ENCODE results near the gene TLCD1. TPM values are rescaled to one million over a fixed set of nuclear protein-coding genes. Genes with fewer than 3 reads are reported as not detected.

Gene TLCD1
- polyA plus RNA-seq (ENCODE audit: insufficient read length in 3 of 3) = 10 to 100 TPM; 17.0 to 21.0 (median 19.4) TPM

- DNase-seq (ENCODE audit: low read depth in 3 of 3, low spot score in 2 of 3) = no peak
Observed at GRCh38 chr17:28726226-28726626, at the start of gene TLCD1. TLCD1 (minus strand) TSS chr17:28726233; CDS start chr17:28726097, 136 bp downstream.

DNA sequence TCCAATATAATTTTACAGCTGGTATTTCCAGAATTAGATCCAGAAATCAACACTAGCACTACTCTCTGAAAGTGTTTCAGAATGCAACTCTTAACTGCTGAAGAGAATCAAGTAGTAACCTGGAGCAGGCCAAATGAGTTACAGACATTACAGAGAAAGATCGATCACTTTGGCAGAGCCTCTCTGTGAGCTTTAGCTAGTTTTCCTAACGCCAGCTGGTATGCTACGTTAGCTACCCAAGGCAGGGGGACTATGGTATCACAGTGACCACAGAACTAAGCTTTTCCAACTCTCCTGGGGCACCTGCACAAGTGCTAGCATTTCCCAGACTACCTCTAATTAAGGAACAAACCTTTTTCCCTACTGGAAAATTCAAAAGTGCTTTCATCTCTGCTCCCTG is 48.2 kb upstream of the TLCD1 start:
- DNase-seq (ENCODE audit: low read depth in 3 of 3, low spot score in 2 of 3) = no peak

- DNase-seq (ENCODE audit: low read depth in 3 of 3, low spot score in 2 of 3) = no peak
Observed at GRCh38 chr17:28773736-28774135, 47.7 kb upstream of the TLCD1 start.

- DNase-seq (ENCODE audit: low read depth in 3 of 3, low spot score in 2 of 3) = no peak
Observed at GRCh38 chr17:28765038-28765437, 39.0 kb upstream of the TLCD1 start.

GRCh38 chr17:28763804-28764266 is 37.8 kb upstream of the TLCD1 start:
- DNase-seq (ENCODE audit: low read depth in 3 of 3, low spot score in 2 of 3) = no peak

DNA sequence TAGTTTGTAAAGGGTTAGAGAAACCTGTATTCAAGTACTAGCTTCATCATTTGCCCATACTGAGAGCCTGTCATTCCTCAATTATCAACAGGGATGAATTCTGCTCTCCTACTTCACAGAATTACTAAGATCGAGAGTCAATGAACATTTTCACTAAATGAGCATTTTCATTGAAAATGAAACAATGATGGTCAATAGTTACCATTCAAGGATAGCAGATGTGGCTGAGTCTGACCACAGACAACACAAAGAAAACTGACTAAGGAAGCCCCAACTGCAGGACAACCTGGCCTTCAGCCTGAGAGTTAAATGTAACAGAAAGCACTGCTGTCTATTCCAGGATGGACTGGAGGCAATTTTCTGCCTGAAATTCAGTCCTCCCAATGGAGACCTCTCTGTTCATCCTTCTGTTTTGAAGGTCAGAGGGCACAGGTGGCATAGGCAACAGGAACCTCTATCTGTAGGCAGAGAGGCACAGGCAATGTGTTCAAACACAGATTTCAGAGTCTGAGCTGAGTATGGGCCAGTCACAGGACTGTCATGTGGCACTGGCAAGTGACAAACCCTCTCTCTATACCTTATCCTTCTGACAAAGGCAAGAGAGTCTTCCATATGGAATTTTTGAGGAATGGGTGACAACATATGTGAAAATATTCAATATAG is 37.2 kb upstream of the TLCD1 start:
- DNase-seq (ENCODE audit: low read depth in 3 of 3, low spot score in 2 of 3) = no peak

DNA sequence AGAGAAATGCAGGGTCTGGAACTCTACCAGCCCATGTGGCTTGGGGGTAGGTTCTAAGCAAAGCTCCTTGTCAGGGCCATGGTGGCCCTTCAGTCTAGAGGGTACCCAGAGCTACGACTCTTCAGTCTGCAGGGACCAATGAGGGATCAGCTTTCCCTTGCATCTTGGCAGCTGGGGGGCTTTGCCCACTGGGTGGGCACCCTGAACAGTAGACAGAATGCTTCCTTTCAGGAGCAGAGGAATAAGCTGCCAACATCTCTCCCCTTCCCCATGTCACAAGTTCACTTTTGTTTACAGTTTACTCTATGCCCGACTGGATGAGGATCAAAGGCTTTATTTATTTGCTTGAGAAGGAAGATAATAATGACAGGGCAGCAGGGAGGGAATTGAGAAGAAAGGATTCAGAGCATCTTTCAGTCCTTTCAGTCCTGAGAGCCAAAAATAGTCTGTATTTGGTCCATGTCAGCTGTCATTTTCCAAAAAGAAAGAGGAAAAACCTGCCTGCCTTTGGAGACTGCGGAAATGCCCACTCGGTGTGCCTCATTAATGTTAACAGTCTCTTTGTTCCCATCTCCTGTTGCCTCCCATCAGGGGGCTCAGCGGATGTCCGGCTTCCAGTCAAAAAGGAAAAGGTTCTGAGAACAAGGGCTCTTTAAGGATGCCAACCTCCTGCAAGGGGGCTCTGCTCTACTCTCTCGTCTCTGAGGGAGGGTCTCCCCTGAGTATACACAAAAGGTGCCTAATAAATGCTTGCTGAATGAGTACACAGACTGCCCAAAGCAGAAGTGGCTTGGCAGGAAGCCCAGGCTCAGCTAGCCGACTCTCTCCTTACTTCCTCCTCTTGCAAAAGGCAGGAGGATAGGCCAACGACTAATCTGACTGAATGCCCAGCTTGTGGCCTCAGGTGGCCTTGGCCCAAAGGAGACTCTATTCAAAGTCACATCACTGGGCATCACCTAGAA is 34.8 kb upstream of the TLCD1 start:
- no peak for DNase-seq (ENCODE audit: low read depth in 3 of 3, low spot score in 2 of 3)

DNA sequence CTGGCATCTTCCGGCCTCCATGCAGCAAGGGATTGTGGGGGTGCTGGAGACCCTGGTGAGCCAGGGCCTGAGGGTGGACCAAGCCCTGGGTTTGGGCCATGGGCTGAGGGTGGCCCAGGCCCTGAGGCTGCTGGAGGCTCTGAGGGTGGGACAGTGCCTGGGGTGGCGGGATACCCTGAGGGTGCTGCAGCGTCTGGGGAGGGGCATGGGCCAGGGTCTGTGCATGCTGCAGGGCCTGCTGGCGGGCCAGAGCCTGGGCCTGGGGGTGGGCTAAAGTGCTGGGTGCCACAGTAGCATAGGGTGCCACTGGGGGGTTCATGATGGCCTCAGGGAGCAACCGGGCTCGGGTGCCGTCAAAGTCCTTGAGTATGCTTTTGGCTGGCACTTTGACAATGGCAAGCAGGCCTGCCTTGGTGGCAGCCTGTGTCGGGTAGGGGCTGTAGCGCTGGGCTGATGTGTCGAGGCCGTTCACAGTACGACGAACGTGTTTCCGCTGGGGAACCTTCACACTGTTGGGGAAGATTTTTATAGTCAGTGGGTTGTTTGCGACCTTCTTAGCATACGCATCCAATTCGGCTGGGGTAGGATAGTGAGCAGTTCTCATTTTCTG is 33.3 kb upstream of the TLCD1 start:
- no peak for DNase-seq (ENCODE audit: low read depth in 3 of 3, low spot score in 2 of 3)

DNA sequence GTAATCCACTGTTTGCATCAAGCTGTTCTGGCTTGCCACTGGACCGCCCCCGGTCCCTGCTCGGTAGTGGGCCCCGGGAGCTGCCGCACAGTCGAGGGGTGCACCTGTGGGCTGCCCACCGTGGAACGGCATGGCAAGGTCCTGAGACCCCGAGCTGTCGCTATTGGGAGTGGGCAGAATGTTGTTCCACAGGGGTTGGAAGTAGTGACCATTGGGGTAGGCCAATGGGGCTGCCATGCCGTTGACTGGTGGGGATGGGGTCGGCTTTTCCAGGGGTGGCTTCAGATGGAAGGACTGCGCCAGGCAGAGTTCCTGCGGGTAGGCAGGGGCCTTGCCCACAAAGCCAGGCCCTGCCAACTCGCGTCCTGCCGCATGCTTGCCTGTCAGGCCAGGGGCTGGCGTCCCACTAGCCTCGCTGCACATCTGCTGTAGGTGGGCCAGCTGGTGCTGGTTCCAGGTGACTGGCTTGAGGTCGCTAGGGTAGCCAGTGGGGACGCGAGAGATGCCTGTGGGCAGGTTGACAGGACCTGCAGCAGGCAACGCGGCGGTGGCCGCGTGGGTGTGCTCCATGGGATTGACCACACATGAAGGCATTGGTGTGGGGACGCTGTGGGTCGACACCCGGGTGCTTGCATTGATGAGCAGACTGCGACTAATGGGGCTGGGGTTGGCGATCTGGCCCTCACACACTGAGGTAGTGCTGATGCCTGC is 32.5 kb upstream of the TLCD1 start:
- DNase-seq (ENCODE audit: low read depth in 3 of 3, low spot score in 2 of 3) = no peak

- no peak for DNase-seq (ENCODE audit: low read depth in 3 of 3, low spot score in 2 of 3)
Observed at GRCh38 chr17:28756049-28756804, 30.2 kb upstream of the TLCD1 start.

GRCh38 chr17:28755486-28755885 is 29.5 kb upstream of the TLCD1 start:
- no peak for DNase-seq (ENCODE audit: low read depth in 3 of 3, low spot score in 2 of 3)

- DNase-seq (ENCODE audit: low read depth in 3 of 3, low spot score in 2 of 3) = no peak
Observed at GRCh38 chr17:28751600-28752366, 25.8 kb upstream of the TLCD1 start.

- DNase-seq (ENCODE audit: low read depth in 3 of 3, low spot score in 2 of 3) = peak; percentile 76 to 86 (median 85)
Observed at GRCh38 chr17:28750178-28751047, 24.4 kb upstream of the TLCD1 start.

DNA sequence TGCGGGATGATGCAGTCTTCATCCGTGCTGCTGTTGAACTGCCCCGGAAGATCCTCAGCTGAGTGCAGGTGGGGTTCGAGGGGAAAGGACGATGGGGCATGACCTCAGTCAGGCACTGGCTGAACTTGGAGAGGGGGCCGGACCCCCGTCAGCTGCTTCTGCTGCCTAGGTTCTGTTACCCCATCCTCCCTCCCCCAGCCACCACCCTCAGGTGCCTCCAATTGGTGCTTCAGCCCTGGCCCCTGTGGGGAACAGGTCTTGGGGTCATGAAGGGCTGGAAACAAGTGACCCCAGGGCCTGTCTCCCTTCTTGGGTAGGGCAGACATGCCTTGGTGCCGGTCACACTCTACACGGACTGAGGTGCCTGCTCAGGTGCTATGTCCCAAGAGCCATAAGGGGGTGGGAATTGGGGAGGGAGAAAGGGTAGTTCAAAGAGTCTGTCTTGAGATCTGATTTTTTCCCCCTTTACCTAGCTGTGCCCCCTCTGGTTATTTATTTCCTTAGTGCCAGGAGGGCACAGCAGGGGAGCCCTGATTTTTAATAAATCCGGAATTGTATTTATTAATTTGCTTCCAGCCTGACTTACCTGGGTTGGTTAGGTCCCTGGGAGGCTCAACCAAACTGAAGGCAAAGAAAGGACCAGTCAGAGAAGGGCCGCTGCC is 23.6 kb upstream of the TLCD1 start:
- no peak for DNase-seq (ENCODE audit: low read depth in 3 of 3, low spot score in 2 of 3)

- DNase-seq (ENCODE audit: low read depth in 3 of 3, low spot score in 2 of 3) = no peak
Observed at GRCh38 chr17:28748852-28749515, 23.0 kb upstream of the TLCD1 start.

DNA sequence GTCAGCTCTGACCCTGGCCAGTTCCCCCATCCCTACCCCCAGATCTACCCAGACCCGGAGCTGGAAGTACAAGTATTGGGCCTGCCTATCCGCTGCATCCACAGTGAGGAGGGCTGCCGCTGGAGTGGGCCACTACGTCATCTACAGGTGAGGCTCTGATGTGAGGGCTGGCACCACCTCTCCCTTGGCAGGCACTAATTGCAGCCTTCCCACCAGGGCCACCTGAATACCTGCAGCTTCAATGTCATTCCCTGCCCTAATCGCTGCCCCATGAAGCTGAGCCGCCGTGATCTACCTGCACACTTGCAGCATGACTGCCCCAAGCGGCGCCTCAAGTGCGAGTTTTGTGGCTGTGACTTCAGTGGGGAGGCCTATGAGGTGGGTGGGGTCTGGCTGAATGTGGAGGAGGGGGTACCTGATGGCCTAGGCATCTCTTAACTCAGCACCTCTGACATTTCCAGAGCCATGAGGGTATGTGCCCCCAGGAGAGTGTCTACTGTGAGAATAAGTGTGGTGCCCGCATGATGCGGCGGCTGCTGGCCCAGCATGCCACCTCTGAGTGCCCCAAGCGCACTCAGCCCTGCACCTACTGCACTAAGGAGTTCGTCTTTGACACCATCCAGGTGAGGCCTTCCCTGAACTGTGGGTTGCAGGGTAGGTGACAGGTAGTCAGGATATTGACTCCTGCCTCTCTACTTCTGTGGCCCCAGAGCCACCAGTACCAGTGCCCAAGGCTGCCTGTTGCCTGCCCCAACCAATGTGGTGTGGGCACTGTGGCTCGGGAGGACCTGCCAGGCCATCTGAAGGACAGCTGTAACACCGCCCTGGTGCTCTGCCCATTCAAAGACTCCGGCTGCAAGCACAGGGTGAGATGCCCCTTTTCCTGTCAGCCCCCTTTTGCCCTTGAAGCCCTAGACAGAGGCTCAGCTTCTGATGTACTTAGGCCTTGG is 22.0 kb upstream of the TLCD1 start:
- no peak for DNase-seq (ENCODE audit: low read depth in 3 of 3, low spot score in 2 of 3)

Data from right renal cortex interstitium (tissue), 3 donors.